GM19324 (cell line): ENCODE results near the gene DNM3.

Source experiments
- ATAC-seq: cut with Tn5 transposase; IDR thresholded peaks from one replicate; pipeline ENCODE4 v1.9.1; 2021; ENCODE audit warnings: mild to moderate bottlenecking, moderate library complexity; ENCODE audit not compliant: unreplicated experiment, low FRiP score

The DNM3 gene

GRCh38 chr1:172397633-172398032 is 556.3 kb downstream of the DNM3 start:
- ATAC-seq, result no peak

GRCh38 chr1:172398193-172398592 is 556.9 kb downstream of the DNM3 start:
- ATAC-seq, result no peak

- no peak for ATAC-seq
Observed at GRCh38 chr1:172398970-172399755, 557.9 kb downstream of the DNM3 start.

GRCh38 chr1:172399756-172400721 is 558.7 kb downstream of the DNM3 start:
- no peak for ATAC-seq

- ATAC-seq, result no peak
Observed at GRCh38 chr1:172400722-172401105, 559.4 kb downstream of the DNM3 start.

GRCh38 chr1:172401477-172401876 is 560.2 kb downstream of the DNM3 start:
- ATAC-seq, result no peak

- ATAC-seq, result no peak
Observed at GRCh38 chr1:172401892-172402291, 560.6 kb downstream of the DNM3 start.

GRCh38 chr1:172402878-172403569 is 561.7 kb downstream of the DNM3 start:
- ATAC-seq, result no peak

GRCh38 chr1:172404121-172404520 is 562.8 kb downstream of the DNM3 start:
- ATAC-seq, result no peak

GRCh38 chr1:172405912-172406311 is 564.6 kb downstream of the DNM3 start:
- no peak for ATAC-seq

- ATAC-seq, result no peak
Observed at GRCh38 chr1:172406968-172407367, 565.7 kb downstream of the DNM3 start.

GRCh38 chr1:172408958-172409357 is 567.7 kb downstream of the DNM3 start:
- ATAC-seq, result no peak

GRCh38 chr1:172410027-172410426 is 568.7 kb downstream of the DNM3 start:
- ATAC-seq, result no peak

- no peak for ATAC-seq
Observed at GRCh38 chr1:172411791-172412338, 570.6 kb downstream of the DNM3 start.

GRCh38 chr1:172414331-172414730 is 573.0 kb downstream of the DNM3 start:
- ATAC-seq, result no peak

- no peak for ATAC-seq
Observed at GRCh38 chr1:172416496-172417035, 575.3 kb downstream of the DNM3 start.

GRCh38 chr1:172417557-172417956 is 576.3 kb downstream of the DNM3 start:
- no peak for ATAC-seq

- no peak for ATAC-seq
Observed at GRCh38 chr1:172420385-172420784, 579.1 kb downstream of the DNM3 start, which contains the start of gene C1orf105. Gene C1orf105, plus strand, starts transcription at chr1:172420685. Its CDS starts 201 bp downstream, at chr1:172420886.

GRCh38 chr1:172421974-172422604 is 580.8 kb downstream of the DNM3 start:
- no peak for ATAC-seq

GRCh38 chr1:172423336-172423735 is 582.0 kb downstream of the DNM3 start:
- no peak for ATAC-seq
